HG02970 (cell line): ENCODE results near the gene WDR90.

Source experiments
- ATAC-seq: cut with Tn5 transposase; IDR thresholded peaks from one replicate; pipeline ENCODE4 v1.9.1; 2021; ENCODE audit warnings: mild to moderate bottlenecking, moderate library complexity, moderate number of reproducible peaks; ENCODE audit not compliant: unreplicated experiment, low FRiP score

WDR90 gene

DNA sequence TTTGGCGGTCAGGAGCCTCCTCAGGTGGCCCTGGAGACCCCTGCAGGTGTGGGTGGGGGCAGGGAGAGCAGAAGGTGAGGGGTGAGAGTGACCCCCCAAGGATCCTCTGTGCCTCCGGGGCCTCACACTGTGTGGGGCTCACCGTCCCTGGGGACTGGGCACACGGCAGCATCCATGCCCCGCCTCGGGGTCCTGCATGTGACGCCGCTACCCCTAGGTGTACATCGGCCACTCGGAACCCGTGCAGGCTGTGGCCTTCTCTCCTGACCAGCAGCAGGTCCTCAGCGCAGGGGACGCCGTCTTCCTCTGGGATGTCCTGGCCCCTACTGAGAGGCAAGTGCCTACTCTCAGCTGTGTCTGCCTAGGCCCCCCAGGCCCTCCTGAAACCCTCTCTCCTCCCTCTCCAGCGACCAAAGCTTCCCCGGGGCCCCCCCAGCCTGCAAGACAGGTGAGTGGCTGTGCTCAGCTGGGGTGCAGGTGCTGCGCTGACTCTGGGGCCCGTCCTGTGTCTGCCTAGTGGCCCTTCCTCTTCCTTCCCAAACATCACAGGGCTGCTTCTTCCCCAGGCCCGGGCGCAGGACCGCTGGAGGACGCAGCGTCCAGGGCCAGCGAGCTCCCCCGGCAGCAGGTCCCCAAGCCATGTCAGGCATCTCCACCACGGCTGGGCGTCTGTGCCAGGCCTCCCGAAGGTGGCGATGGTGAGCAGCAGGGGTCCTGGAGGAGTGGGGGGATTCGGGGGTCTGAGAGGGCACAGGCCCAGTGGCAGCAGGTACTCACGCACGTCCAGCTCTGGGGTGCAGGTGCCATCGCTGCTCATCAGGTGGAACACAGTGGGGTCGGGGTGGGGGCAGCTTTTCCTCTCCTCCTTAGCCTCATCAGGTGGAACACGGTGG lies 9.8 kb downstream of the WDR90 start:
- no peak for ATAC-seq

DNA sequence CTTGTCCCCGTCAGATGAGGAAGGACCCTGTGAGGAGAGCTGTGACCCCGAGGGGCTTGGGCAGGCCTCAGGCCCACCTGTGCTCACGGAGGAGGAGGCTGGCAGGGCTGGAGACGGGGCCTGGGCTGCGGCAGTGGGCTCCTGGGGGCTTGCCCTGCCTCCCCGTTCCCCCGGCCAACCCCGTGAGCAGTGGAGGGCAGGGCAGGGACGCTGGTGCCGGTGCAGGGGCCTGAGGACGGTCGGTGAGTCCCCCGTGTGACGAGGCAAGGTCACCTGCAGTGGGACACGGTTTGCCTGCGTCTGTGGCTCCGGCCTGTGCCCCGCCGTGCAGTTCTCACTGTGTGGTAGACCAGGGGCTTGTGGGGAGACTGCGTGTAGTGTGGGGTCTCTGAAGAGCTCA lies 10.5 kb downstream of the WDR90 start:
- ATAC-seq = no peak

GRCh38 chr16:660132-660458 lies 10.9 kb downstream of the WDR90 start:
- ATAC-seq = no peak

DNA sequence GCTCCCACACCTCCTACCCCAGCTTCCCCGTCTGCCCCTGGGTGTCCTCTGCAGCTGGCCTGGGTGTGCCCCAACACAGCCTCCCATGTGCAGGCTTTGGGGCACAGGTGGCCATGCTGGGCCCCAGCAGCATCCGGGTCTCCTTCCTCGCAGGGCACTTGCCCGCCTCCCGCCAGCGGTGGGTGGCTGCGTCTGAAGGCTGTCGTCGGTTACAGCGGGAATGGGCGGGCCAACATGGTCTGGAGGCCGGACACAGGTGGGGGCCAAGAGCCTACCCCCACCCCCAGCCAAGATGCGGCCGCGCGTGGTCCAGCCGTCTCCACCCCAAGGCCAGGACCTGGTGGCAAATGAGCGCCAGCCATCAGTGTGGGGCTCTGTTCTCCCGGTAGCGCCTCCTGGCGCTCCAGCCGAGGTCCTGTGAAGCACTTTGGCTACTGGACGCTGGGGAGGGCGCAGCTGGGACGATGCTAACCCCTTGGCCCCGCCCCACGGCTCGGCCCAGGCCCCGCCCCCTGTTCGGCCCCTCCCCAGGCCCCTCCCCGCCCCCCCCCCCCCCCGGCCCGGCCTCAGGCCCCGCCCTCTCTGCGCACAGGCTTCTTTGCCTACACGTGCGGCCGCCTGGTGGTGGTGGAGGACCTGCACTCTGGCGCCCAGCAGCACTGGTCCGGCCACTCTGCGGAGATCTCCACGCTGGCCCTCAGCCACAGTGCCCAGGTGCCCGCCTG lies 11.5 kb downstream of the WDR90 start:
- peak; percentile 55 for ATAC-seq

- ATAC-seq = peak; percentile 9
Measured at GRCh38 chr16:661184-661821, 12.1 kb downstream of the WDR90 start.

DNA sequence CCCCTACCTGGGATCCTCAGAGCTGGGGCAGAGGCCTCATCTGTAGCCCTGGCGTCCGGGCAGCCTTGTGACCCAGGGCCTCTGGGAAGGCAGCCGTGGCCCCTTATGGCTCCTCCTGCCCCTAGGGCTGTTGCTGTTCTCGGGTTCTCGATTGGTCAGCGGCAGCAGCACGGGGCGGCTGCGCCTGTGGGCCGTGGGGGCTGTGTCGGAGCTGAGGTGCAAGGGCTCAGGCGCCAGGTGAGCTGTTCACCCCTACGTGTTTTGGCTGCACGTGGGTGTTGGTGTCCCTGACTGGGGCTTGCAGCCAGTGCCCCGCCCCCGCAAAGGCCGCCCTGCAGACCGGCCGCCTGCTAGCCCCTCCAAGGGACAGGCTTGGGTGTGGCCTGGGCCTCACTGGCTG lies 12.9 kb downstream of the WDR90 start:
- ATAC-seq = no peak

GRCh38 chr16:662597-662996 lies 13.4 kb downstream of the WDR90 start:
- no peak for ATAC-seq

DNA sequence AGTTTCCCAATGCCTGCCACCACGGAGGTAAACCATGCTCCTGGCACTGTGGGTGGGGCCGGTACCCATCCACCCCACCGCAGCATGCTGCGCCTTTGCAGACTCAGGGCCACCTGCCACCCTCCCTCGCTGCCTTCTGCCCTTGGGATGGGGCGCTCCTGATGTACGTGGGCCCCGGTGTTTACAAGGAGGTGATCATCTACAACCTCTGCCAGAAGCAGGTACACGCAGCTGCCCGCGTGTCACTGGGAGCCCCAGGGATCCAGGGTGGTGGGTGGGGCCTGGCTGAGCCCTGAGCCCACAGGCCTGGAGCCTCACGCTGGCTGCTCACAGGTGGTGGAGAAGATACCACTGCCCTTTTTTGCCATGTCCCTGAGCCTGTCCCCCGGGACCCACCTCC lies 17.4 kb downstream of the WDR90 start:
- no peak for ATAC-seq

- ATAC-seq = no peak
Measured at GRCh38 chr16:667113-667779, 18.1 kb downstream of the WDR90 start.

- ATAC-seq = peak; percentile 87
Measured at GRCh38 chr16:667780-668518, 18.8 kb downstream of the WDR90 start, which contains the start of gene RHOT2. Gene RHOT2 (plus strand): TSS chr16:668132. CDS start chr16:668200, 68 bp downstream.

- ATAC-seq = no peak
Measured at GRCh38 chr16:668519-669171, 19.5 kb downstream of the WDR90 start.

- no peak for ATAC-seq
Measured at GRCh38 chr16:669666-670065, 20.5 kb downstream of the WDR90 start.

GRCh38 chr16:670485-671352 lies 21.6 kb downstream of the WDR90 start:
- ATAC-seq = no peak

GRCh38 chr16:671353-672131 lies 22.4 kb downstream of the WDR90 start:
- ATAC-seq = no peak

DNA sequence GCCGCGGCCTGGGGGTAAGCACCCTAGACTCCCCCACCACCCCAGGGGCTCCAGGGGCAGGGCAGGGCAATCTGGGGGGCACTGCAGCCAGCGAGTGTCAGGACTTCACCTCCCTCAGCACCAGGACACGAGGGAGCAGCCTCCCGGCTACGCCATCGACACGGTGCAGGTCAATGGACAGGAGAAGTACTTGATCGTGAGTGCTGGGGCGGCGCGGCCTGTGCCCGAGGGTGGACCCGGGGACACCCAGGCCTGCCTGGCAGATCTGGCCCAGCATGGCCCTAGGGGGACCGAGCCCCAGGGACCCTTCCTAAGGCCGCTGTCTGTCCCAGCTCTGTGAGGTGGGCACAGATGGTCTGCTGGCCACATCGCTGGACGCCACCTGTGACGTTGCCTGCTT lies 23.2 kb downstream of the WDR90 start:
- no peak for ATAC-seq

GRCh38 chr16:672851-673250 lies 23.7 kb downstream of the WDR90 start:
- no peak for ATAC-seq

DNA sequence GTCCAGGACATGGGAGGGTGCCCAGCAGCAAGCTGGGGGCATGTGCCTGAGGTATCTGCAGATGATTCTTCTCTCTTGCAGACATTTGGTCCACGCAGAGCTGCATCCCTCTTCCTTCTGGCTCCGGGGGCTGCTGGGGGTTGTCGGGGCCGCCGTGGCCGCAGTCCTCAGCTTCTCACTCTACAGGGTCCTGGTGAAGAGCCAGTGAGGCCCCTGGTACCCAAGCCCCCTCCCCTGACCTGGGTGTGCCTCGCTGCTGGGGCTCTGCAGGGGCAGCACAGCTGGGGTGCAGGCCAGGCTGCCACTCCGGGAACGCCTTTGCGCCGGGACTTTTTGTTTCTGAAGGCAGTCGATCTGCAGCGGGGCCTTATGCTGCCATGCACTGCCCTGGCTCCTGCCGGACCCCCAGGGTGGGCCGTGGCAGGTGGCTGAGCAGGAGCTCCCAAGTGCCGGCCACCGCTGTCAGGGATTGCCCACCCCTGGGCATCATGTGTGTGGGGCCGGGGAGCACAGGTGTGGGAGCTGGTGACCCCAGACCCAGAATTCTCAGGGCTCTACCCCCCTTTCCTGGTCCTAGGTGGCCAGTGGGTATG lies 24.3 kb downstream of the WDR90 start:
- no peak for ATAC-seq
